Measurements from ENCODE around the gene UPK1B.

GRCh38 chr3:119160361-119160760, 13.0 kb upstream of the UPK1B start:
- TF ChIP-seq, protein P1, sequence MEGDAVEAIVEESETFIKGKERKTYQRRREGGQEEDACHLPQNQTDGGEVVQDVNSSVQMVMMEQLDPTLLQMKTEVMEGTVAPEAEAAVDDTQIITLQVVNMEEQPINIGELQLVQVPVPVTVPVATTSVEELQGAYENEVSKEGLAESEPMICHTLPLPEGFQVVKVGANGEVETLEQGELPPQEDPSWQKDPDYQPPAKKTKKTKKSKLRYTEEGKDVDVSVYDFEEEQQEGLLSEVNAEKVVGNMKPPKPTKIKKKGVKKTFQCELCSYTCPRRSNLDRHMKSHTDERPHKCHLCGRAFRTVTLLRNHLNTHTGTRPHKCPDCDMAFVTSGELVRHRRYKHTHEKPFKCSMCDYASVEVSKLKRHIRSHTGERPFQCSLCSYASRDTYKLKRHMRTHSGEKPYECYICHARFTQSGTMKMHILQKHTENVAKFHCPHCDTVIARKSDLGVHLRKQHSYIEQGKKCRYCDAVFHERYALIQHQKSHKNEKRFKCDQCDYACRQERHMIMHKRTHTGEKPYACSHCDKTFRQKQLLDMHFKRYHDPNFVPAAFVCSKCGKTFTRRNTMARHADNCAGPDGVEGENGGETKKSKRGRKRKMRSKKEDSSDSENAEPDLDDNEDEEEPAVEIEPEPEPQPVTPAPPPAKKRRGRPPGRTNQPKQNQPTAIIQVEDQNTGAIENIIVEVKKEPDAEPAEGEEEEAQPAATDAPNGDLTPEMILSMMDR (IDR thresholded peaks at IDR 0.05), result no peak
- no peak for TF ChIP-seq ZFX (IDR thresholded peaks at IDR 0.05; ENCODE audit: borderline replicate concordance)
